Liver (tissue), 9 donors: ENCODE measurements around the gene LEKR1. TPM values are rescaled to one million over a fixed set of nuclear protein-coding genes. Genes with fewer than 3 reads are reported as not detected.

ENCODE experiments used
- DNase-seq: peaks from one replicate; pipeline ENCODE4 v3.0.0-alpha.2; 2017; ENCODE audit warnings: low spot score
- H3K27ac ChIP-seq, 2 donors: one replicate each; pipeline ENCODE4 v1.7.0; 2013; ENCODE audit warnings: inconsistent platforms in 2 of 2, low read length in 2 of 2, control low read depth in 1 of 2, low read depth in 1 of 2, mild to moderate bottlenecking in 1 of 2
- H3K27me3 ChIP-seq, 4 donors: one replicate each; pipeline versions ENCODE4 v1.6.1 to v1.7.0; 2013; ENCODE audit warnings: low read length in 3 of 4, inconsistent platforms in 1 of 4, mild to moderate bottlenecking in 1 of 4, moderate library complexity in 1 of 4; ENCODE audit not compliant: control insufficient read depth in 4 of 4, insufficient read depth in 4 of 4
- H3K36me3 ChIP-seq, 4 donors: one replicate each; pipeline versions ENCODE4 v1.6.1 to v1.7.0; 2013; ENCODE audit warnings: low read length in 3 of 4, mild to moderate bottlenecking in 3 of 4, low read depth in 1 of 4, moderate library complexity in 1 of 4; ENCODE audit not compliant: control insufficient read depth in 4 of 4, insufficient read depth in 3 of 4
- H3K4me1 ChIP-seq, 4 donors: one replicate each; pipeline versions ENCODE4 v1.6.1 to v1.7.0; 2013; ENCODE audit warnings: low read length in 3 of 4, mild to moderate bottlenecking in 3 of 4, moderate library complexity in 1 of 4; ENCODE audit not compliant: control insufficient read depth in 4 of 4, insufficient read depth in 4 of 4
- H3K4me3 ChIP-seq, 3 donors: one replicate each; pipeline versions ENCODE4 v1.6.1 to v1.7.0; 2013; ENCODE audit warnings: low read length in 3 of 3, control low read depth in 1 of 3, low read depth in 1 of 3, mild to moderate bottlenecking in 1 of 3
- H3K9ac ChIP-seq, 2 donors: one replicate each; pipeline ENCODE4 v1.7.0; 2013; ENCODE audit warnings: low read length in 2 of 2, mild to moderate bottlenecking in 2 of 2, moderate library complexity in 2 of 2, control low read depth in 1 of 2, low read depth in 1 of 2
- H3K9me3 ChIP-seq, 4 donors: one replicate each; pipeline versions ENCODE4 v1.6.1 to v1.7.0; 2013; ENCODE audit warnings: low read length in 3 of 4; ENCODE audit not compliant: control insufficient read depth in 4 of 4
- EGR1 ChIP-seq, 2 donors: IDR thresholded peaks; 2 replicates each; pipeline ENCODE4 v1.6.1; 2016 to 2018; ENCODE audit warnings: antibody characterized with exemption in 2 of 2, low read depth in 2 of 2
- FOXA1 ChIP-seq: IDR thresholded peaks from 2 replicates; pipeline ENCODE4 v1.6.1; 2016; ENCODE audit warnings: antibody characterized with exemption
- FOXA2 ChIP-seq: IDR thresholded peaks from 2 replicates; pipeline ENCODE4 v1.6.1; 2016; ENCODE audit warnings: antibody characterized with exemption
- GABPA ChIP-seq, 2 donors: IDR thresholded peaks in 1 of 2; conservative IDR thresholded peaks in 1 of 2; 2 replicates each; pipeline ENCODE4 v1.6.1; 2016; ENCODE audit warnings: antibody characterized with exemption in 2 of 2, mild to moderate bottlenecking in 1 of 2, moderate library complexity in 1 of 2
- HNF4G ChIP-seq: IDR thresholded peaks from 2 replicates; pipeline ENCODE4 v1.6.1; 2016; ENCODE audit warnings: antibody characterized with exemption
- JUND ChIP-seq, 2 donors: IDR thresholded peaks; 2 replicates each; pipeline ENCODE4 v1.6.1; 2016; ENCODE audit warnings: antibody characterized with exemption in 2 of 2
- NR2F2 ChIP-seq: IDR thresholded peaks from 2 replicates; pipeline ENCODE4 v1.6.1; 2016; ENCODE audit warnings: antibody characterized with exemption
- RAD21 ChIP-seq, 2 donors: IDR thresholded peaks; 2 replicates each; pipeline ENCODE4 v1.6.1; 2016; ENCODE audit warnings: antibody characterized with exemption in 2 of 2, mild to moderate bottlenecking in 2 of 2
- SP1 ChIP-seq: IDR thresholded peaks from 2 replicates; pipeline ENCODE4 v1.6.1; 2018; ENCODE audit warnings: antibody characterized with exemption, mild to moderate bottlenecking
- TAF1 ChIP-seq: conservative IDR thresholded peaks from 2 replicates; pipeline ENCODE4 v1.6.1; 2016; ENCODE audit warnings: antibody characterized with exemption, mild to moderate bottlenecking
- polyA plus RNA-seq, 2 donors: library from polyadenylated mRNA; stranded (reverse) in 1 of 2; unstranded in 1 of 2; fragments of 200-250 nt in 1 of 2; fragments of >200 nt in 1 of 2; fragmentation: Nextera tagmentation in 1 of 2; extraction: Ambion mirVana in 1 of 2; gene quantifications; one replicate each; pipeline versions ENCODE4 v1.2.1 to v1.2.3, GENCODE V29; 2013 to 2015
- total RNA-seq, 2 donors: library from RNA; depleted of rRNA; stranded (reverse); fragments of >200 nt; gene quantifications; one replicate each; pipeline ENCODE4 v1.2.3, GENCODE V29; 2014
- TF ChIP-seq, protein P1 (sequence below): IDR thresholded peaks from 2 replicates; pipeline ENCODE4 v1.6.1; 2016; ENCODE audit warnings: antibody characterized with exemption, mild to moderate bottlenecking
- TF ChIP-seq, protein P2 (sequence below): IDR thresholded peaks from 2 replicates; pipeline ENCODE4 v1.6.1; 2016; ENCODE audit warnings: antibody characterized with exemption
- TF ChIP-seq, protein P3 (sequence below): fragments of 150-350 bp; IDR thresholded peaks from 2 replicates; pipeline ENCODE4 v1.5.1; 2017; ENCODE audit warnings: improper control_type of control experiment, low read depth, low read length; ENCODE audit not compliant: missing input control
- TF ChIP-seq, protein P4 (sequence below): IDR thresholded peaks from 2 replicates; pipeline ENCODE4 v1.6.1; 2016; ENCODE audit warnings: antibody characterized with exemption
- donor health status: healthy.
- donor health status: healthy.
- donor health status: healthy.
- donor health status: healthy.
- donor health status: healthy.

LEKR1 gene
- total and polyA plus RNA-seq, 4 donors = 0.19 to 0.72 (median 0.44) TPM

DNA sequence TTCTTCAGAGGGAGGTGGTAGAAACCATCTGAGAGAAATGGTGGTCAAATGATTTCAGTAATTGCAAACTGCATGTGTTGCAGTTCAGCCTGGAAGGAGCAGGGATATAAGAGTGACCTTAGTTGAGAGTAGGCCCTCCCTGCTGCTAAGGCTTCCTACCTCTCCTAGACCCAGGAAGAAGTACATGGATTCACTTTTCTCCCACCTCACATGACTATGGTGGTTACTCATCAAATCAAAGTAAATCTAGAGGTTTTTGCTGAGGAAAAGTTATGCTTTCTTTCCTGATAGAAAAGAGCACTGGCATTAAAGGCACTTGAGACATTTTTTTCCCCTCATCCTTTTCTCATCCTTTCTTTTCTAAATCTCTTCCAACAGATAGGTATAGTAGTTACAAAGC, 43.2 kb upstream of the LEKR1 start:
- Histone ChIP-seq H3K9ac (no peak overlapping the region), H3K27me3 (no peaks in the 10 kb centered on the region)

DNA sequence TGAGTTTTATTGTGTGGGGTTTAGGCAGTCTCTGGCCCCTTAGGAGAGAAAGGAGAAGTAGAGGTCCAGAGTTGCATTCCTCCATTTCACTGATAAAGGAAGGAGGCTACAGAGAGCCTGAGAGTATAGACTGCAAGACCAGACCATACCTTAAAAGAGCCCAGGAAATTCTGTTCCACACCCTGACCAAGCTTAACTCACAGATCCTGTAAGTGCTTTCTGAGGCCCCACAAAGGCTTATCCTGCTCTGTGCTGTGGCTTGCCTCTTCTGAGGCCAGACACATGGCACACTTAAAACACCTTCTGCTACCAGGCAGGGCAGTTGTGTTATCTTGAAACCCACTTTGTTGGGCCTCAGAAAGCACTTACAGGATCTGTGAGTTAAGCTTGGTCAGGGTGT, 39.2 kb upstream of the LEKR1 start:
- Histone ChIP-seq H3K9me3 (no peaks in the 10 kb centered on the region), H3K36me3 (no peaks in the 10 kb centered on the region), H3K4me1 (peaks cover 0 to 1% (median 0%) of the 10 kb centered on the region in 4 donors), H3K9ac (no peak overlapping the region), H3K4me3 (no peak overlapping the region), H3K27me3 (no peaks in the 10 kb centered on the region), H3K27ac (no peak overlapping the region)
- no peak for DNase-seq
- TF ChIP-seq, protein P1, sequence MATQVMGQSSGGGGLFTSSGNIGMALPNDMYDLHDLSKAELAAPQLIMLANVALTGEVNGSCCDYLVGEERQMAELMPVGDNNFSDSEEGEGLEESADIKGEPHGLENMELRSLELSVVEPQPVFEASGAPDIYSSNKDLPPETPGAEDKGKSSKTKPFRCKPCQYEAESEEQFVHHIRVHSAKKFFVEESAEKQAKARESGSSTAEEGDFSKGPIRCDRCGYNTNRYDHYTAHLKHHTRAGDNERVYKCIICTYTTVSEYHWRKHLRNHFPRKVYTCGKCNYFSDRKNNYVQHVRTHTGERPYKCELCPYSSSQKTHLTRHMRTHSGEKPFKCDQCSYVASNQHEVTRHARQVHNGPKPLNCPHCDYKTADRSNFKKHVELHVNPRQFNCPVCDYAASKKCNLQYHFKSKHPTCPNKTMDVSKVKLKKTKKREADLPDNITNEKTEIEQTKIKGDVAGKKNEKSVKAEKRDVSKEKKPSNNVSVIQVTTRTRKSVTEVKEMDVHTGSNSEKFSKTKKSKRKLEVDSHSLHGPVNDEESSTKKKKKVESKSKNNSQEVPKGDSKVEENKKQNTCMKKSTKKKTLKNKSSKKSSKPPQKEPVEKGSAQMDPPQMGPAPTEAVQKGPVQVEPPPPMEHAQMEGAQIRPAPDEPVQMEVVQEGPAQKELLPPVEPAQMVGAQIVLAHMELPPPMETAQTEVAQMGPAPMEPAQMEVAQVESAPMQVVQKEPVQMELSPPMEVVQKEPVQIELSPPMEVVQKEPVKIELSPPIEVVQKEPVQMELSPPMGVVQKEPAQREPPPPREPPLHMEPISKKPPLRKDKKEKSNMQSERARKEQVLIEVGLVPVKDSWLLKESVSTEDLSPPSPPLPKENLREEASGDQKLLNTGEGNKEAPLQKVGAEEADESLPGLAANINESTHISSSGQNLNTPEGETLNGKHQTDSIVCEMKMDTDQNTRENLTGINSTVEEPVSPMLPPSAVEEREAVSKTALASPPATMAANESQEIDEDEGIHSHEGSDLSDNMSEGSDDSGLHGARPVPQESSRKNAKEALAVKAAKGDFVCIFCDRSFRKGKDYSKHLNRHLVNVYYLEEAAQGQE = no peak
- TF ChIP-seq, protein P2, sequence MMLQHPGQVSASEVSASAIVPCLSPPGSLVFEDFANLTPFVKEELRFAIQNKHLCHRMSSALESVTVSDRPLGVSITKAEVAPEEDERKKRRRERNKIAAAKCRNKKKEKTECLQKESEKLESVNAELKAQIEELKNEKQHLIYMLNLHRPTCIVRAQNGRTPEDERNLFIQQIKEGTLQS = no peak
- TF ChIP-seq FOXA2 = no peak
- TF ChIP-seq, protein P3, sequence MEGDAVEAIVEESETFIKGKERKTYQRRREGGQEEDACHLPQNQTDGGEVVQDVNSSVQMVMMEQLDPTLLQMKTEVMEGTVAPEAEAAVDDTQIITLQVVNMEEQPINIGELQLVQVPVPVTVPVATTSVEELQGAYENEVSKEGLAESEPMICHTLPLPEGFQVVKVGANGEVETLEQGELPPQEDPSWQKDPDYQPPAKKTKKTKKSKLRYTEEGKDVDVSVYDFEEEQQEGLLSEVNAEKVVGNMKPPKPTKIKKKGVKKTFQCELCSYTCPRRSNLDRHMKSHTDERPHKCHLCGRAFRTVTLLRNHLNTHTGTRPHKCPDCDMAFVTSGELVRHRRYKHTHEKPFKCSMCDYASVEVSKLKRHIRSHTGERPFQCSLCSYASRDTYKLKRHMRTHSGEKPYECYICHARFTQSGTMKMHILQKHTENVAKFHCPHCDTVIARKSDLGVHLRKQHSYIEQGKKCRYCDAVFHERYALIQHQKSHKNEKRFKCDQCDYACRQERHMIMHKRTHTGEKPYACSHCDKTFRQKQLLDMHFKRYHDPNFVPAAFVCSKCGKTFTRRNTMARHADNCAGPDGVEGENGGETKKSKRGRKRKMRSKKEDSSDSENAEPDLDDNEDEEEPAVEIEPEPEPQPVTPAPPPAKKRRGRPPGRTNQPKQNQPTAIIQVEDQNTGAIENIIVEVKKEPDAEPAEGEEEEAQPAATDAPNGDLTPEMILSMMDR = no peak
- TF ChIP-seq SP1 = no peak
- no peak for TF ChIP-seq NR2F2
- TF ChIP-seq EGR1 (IDR thresholded peaks at IDR 0.05; ENCODE audit: low read depth in 2 of 2) = no peak
- no peak for TF ChIP-seq RAD21 (IDR thresholded peaks at IDR 0.05)
- no peak for TF ChIP-seq FOXA1
- no peak for TF ChIP-seq GABPA (IDR thresholded peaks at IDR 0.05 in 1 of 2, conservative IDR thresholded peaks at IDR 0.05 in 1 of 2)
- TF ChIP-seq, protein P4, sequence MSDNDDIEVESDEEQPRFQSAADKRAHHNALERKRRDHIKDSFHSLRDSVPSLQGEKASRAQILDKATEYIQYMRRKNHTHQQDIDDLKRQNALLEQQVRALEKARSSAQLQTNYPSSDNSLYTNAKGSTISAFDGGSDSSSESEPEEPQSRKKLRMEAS = no peak
- TF ChIP-seq HNF4G = no peak

More for the DNA sequence above, 43.2 kb upstream of the LEKR1 start:
- no peaks in the 10 kb centered on the region for H3K36me3 ChIP-seq
- no peak overlapping the region for H3K27ac ChIP-seq
- no peak for TF ChIP-seq HNF4G
- TF ChIP-seq TAF1 = no peak
- TF ChIP-seq SP1 = no peak
- TF ChIP-seq GABPA (IDR thresholded peaks at IDR 0.05 in 1 of 2, conservative IDR thresholded peaks at IDR 0.05 in 1 of 2) = no peak
- TF ChIP-seq, protein P1 = no peak
- TF ChIP-seq EGR1 (IDR thresholded peaks at IDR 0.05; ENCODE audit: low read depth in 2 of 2) = no peak
- TF ChIP-seq NR2F2 = no peak
- TF ChIP-seq JUND (IDR thresholded peaks at IDR 0.05) = no peak
- TF ChIP-seq RAD21 (IDR thresholded peaks at IDR 0.05) = no peak
- TF ChIP-seq, protein P4 = no peak
- H3K4me3 ChIP-seq = no peak overlapping the region
- no peak for DNase-seq
- H3K9me3 ChIP-seq = no peaks in the 10 kb centered on the region
- H3K4me1 ChIP-seq = peaks cover 0 to 1% (median 0%) of the 10 kb centered on the region in 4 donors
